Measurements from ENCODE around the gene MYH14. TPM values are rescaled to one million over a fixed set of nuclear protein-coding genes. Genes with fewer than 3 reads are reported as not detected.

MYH14 gene
- total RNA-seq, 1 donor from 2014 or later = 1.6 TPM

DNA sequence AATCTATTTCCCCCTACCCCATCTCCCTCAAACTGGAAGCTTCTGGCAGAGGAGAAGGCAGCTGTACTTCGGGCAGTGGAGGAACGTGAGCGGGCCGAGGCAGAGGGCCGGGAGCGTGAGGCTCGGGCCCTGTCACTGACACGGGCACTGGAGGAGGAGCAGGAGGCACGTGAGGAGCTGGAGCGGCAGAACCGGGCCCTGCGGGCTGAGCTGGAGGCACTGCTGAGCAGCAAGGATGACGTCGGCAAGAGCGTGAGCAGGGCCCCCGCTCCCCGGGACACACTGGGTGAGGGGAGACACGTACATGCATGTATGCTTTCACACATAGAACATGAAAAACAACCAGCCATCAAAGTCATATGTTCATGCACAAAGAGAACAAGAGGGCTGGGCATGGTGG, 83.0 kb downstream of the MYH14 start:
- DNase-seq (ENCODE audit: low spot score) = no peak
- no peak overlapping the region for H3K4me3 Mint-ChIP-seq
- peaks cover 21% of the 10 kb centered on the region for H3K9me3 Mint-ChIP-seq
- no peaks in the 10 kb centered on the region for H3K27me3 ChIP-seq
- no peak overlapping the region for H3K4me2 ChIP-seq
- H3K27me3 Mint-ChIP-seq (ENCODE audit: insufficient read depth, low read depth) = peaks cover 6% of the 10 kb centered on the region
- no peak overlapping the region for H3K27ac ChIP-seq
- H3F3A ChIP-seq (ENCODE audit: low read depth) = no peaks in the 10 kb centered on the region
- no peak overlapping the region for H3K27ac Mint-ChIP-seq
- no peaks in the 10 kb centered on the region for H3K79me2 ChIP-seq (ENCODE audit: low read depth)
- no peaks in the 10 kb centered on the region for H3K4me1 ChIP-seq
- H3K36me3 Mint-ChIP-seq = peaks cover 20% of the 10 kb centered on the region
- TF ChIP-seq CTCF (IDR thresholded peaks at IDR 0.05) = no peak
- no peak for TF ChIP-seq EZH2phosphoT487 (IDR thresholded peaks at IDR 0.05)
- TF ChIP-seq EZH2 (IDR thresholded peaks at IDR 0.05) = no peak
- H2AFZ ChIP-seq (replicated peaks) = no peak overlapping the region
- H3K9me3 ChIP-seq (ENCODE audit: low read depth) = peaks cover 10% of the 10 kb centered on the region
- no peak overlapping the region for H3K4me3 ChIP-seq
- no peaks in the 10 kb centered on the region for H3K4me1 Mint-ChIP-seq
- no peaks in the 10 kb centered on the region for H3K36me3 ChIP-seq
- no peak overlapping the region for H3K9ac ChIP-seq
- no peaks in the 10 kb centered on the region for H4K20me1 ChIP-seq (ENCODE audit: low read depth)

DNA sequence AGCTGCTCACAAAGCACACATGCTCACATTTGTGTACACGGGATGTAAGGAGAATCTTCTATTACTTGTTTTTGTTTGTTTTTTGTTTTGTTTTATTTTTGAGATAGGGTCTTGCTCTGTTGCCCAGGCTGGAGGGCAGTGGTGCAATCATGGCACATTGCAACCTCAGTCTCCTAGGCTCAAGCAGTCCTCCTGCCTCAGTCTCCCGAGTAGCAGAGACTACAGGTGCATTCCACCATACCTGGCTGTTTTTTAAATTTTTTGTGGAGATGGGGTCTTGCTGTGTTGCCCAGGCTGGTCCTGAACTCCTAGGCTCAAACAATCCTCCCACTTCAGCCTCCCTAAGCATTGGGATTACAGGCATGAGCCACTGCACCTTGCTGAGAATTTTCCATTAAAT, 83.9 kb downstream of the MYH14 start:
- H3K4me1 Mint-ChIP-seq = no peaks in the 10 kb centered on the region
- peaks cover 21% of the 10 kb centered on the region for H3K9me3 Mint-ChIP-seq
- TF ChIP-seq EZH2 (IDR thresholded peaks at IDR 0.05) (no peak), CTCF (IDR thresholded peaks at IDR 0.05) (no peak), EZH2phosphoT487 (IDR thresholded peaks at IDR 0.05) (no peak)
- Histone ChIP-seq H3K27me3 (no peaks in the 10 kb centered on the region), H3F3A (ENCODE audit: low read depth) (no peaks in the 10 kb centered on the region), H3K4me1 (no peaks in the 10 kb centered on the region), H3K27ac (no peak overlapping the region), H3K4me3 (no peak overlapping the region), H3K9ac (no peak overlapping the region), H2AFZ (replicated peaks) (no peak overlapping the region), H3K36me3 (no peaks in the 10 kb centered on the region), H3K9me3 (ENCODE audit: low read depth) (peaks cover 10% of the 10 kb centered on the region), H4K20me1 (ENCODE audit: low read depth) (no peaks in the 10 kb centered on the region), H3K79me2 (ENCODE audit: low read depth) (no peaks in the 10 kb centered on the region), H3K4me2 (no peak overlapping the region)
- H3K27me3 Mint-ChIP-seq (ENCODE audit: insufficient read depth, low read depth) = peaks cover 6% of the 10 kb centered on the region
- H3K27ac Mint-ChIP-seq = no peak overlapping the region
- peaks cover 20% of the 10 kb centered on the region for H3K36me3 Mint-ChIP-seq
- no peak overlapping the region for H3K4me3 Mint-ChIP-seq
- DNase-seq (ENCODE audit: low spot score) = no peak

DNA sequence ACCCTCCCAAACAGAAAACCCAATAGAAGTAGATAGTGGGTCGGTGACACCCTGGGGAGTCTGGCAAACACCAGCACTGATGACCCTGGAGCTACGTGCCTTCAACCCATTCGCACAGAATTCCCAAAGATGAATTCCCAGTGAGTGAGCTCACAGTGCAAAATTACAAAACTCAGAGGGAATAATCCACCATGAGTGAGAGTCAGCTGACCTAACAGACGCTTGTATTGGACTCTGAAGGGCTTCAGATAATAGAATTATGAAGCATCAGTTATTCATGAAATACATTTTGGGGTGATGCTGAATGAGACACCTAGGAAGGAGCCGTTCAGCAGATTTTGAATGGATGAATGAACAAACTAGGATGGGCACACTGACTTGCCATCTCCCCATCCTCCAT, 85.5 kb downstream of the MYH14 start:
- Histone ChIP-seq H3K4me1 (no peaks in the 10 kb centered on the region), H4K20me1 (ENCODE audit: low read depth) (no peaks in the 10 kb centered on the region), H3K79me2 (ENCODE audit: low read depth) (no peaks in the 10 kb centered on the region), H3K36me3 (no peaks in the 10 kb centered on the region), H3K4me2 (no peak overlapping the region), H2AFZ (replicated peaks) (no peak overlapping the region), H3K4me3 (no peak overlapping the region), H3F3A (ENCODE audit: low read depth) (no peaks in the 10 kb centered on the region), H3K9me3 (ENCODE audit: low read depth) (peaks cover 10% of the 10 kb centered on the region), H3K27me3 (no peaks in the 10 kb centered on the region), H3K9ac (no peak overlapping the region), H3K27ac (no peak overlapping the region)
- H3K27ac Mint-ChIP-seq = no peak overlapping the region
- H3K27me3 Mint-ChIP-seq (ENCODE audit: insufficient read depth, low read depth) = peaks cover 6% of the 10 kb centered on the region
- no peak for DNase-seq (ENCODE audit: low spot score)
- no peaks in the 10 kb centered on the region for H3K4me1 Mint-ChIP-seq
- H3K9me3 Mint-ChIP-seq = peaks cover 21% of the 10 kb centered on the region
- peaks cover 20% of the 10 kb centered on the region for H3K36me3 Mint-ChIP-seq
- no peak overlapping the region for H3K4me3 Mint-ChIP-seq
- TF ChIP-seq CTCF (IDR thresholded peaks at IDR 0.05) = no peak
- no peak for TF ChIP-seq EZH2phosphoT487 (IDR thresholded peaks at IDR 0.05)
- TF ChIP-seq EZH2 (IDR thresholded peaks at IDR 0.05) = no peak

All from neural progenitor cell (in vitro differentiated cells).